ENCODE results near the gene TNFRSF12A.

TNFRSF12A gene

DNA sequence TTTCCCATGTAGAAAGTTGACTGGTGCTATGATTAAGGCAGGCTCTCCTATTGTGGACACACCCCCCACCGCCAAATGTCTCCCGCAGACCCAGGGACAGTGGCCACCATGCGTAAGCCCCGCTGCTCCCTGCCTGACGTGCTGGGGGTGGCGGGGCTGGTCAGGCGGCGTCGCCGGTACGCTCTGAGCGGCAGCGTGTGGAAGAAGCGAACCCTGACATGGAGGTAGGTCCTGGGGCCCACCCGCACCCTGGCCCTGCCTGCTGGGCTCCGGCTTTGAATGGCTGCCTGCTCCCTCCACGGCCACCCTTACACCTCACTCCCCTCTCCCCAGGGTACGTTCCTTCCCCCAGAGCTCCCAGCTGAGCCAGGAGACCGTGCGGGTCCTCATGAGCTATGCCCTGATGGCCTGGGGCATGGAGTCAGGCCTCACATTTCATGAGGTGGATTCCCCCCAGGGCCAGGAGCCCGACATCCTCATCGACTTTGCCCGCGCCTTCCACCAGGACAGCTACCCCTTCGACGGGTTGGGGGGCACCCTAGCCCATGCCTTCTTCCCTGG is 29.8 kb downstream of the TNFRSF12A start:
- no peak for TF ChIP-seq CTCF (IDR thresholded peaks at IDR 0.05)

GRCh38 chr16:3050487-3050886 is 30.3 kb downstream of the TNFRSF12A start:
- TF ChIP-seq CTCF (IDR thresholded peaks at IDR 0.05) = no peak

GRCh38 chr16:3051009-3051408 is 30.8 kb downstream of the TNFRSF12A start:
- TF ChIP-seq CTCF (IDR thresholded peaks at IDR 0.05) = no peak

- TF ChIP-seq CTCF (IDR thresholded peaks at IDR 0.05) = no peak
Observed at GRCh38 chr16:3051494-3051893, 31.3 kb downstream of the TNFRSF12A start.

DNA sequence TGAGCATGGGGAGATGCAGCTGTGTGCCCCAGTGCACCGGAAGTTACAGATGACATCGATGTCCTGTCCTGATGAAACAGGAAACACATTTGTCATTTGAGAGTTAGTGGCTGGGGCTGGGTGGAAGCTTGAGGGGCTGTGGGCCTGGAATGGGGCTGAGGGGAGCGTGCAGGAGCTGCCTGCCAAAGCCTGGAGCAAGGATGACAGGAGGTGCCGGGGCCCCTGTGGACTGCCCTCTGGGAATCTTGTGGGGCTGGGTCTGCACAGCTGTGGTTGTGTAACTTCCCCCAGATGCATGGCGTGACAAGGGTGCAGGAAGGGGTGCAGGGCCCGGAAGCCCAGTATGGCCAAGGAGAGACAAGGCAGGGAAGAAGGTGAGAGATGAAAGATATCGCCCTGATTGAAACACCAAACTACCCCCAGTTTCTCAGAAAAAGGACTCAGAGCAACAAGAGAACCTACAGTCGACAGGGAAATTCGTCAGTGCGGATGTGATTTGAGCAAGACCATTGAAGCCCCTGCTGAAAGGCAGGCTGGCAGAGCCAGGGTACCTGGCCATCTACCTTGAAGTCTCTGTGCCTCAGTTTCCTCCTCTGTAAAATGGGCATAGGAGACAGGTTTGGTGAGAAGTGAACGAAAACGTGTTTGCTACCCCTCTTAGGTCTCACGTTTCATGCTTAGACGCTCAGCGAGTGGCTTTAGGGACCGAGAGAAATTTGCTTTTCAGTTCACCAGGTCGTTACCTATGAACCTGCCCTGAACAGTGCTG is 35.0 kb downstream of the TNFRSF12A start:
- TF ChIP-seq CTCF (IDR thresholded peaks at IDR 0.05) = no peak

GRCh38 chr16:3056336-3057180 is 36.4 kb downstream of the TNFRSF12A start:
- TF ChIP-seq CTCF (IDR thresholded peaks at IDR 0.05) = no peak

DNA sequence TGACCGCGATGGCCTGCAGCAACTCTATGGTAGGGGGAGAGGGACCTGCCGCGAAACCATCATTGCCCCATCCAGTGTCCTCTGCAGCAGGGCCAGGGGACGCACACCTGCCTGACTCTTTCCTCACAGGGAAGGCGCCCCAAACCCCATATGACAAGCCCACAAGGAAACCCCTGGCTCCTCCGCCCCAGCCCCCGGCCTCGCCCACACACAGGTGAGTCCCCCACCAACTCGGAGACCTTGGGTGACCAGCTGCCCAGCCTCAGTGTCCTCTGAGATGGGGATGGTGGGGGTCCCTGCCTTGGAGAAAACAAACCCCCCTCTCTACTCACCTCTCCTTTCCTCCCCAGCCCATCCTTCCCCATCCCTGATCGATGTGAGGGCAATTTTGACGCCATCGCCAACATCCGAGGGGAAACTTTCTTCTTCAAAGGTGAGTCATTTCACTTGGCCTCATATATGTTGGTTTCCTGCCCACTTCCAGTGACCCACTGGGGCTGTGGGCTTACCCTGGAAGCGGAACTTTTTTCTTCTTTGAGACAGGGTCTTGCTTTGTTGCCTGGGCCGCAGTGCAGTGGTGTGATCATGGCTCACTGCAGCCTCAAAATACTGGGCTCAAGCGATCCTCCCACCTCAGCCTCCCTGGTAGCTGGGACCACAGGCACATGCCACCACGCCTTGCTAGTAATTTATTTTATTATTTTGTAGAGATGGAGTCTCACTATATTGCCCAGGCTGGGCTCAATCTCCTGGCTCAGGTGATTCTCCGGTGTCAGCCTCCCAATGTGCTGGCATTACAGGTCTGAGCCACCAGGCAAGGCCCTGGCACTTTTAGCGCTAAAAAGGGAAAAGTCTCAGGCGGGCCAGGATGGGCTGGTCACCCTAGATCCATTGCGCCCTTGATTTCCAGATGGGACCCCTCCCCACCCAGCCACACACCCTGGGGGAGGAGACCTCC is 37.3 kb downstream of the TNFRSF12A start:
- no peak for TF ChIP-seq CTCF (IDR thresholded peaks at IDR 0.05)
